Right cardiac atrium (tissue), 5 donors: ENCODE data around the gene RPS6KA2. TPM values are rescaled to one million over a fixed set of nuclear protein-coding genes. Genes with fewer than 3 reads are reported as not detected.
"Not testable (repeated sequence)": the region's sequence is repeated elsewhere in the genome, so short reads cannot be mapped to it uniquely, and the experiment has no call there.

Source experiments
- ATAC-seq, 2 donors: fragments of 200-7000 bp; cut with Tn5 transposase; one replicate each; pipeline versions ENCODE4 v1.8.0 to v1.9.1; 2020; ENCODE audit warnings: moderate library complexity in 2 of 2, mild to moderate bottlenecking in 1 of 2
- DNase-seq, 3 donors: peaks; one replicate each; pipeline ENCODE4 v3.0.0-alpha.2; 2020
- H3K27ac ChIP-seq: one replicate; pipeline ENCODE4 v1.5.1; 2013; ENCODE audit warnings: mild to moderate bottlenecking, low read length, control low read depth, moderate library complexity
- H3K27me3 ChIP-seq: one replicate; pipeline ENCODE4 v1.6.1; 2013; ENCODE audit not compliant: control insufficient read depth, insufficient read depth
- H3K4me1 ChIP-seq: one replicate; pipeline ENCODE4 v1.6.1; 2013; ENCODE audit warnings: low read length; ENCODE audit not compliant: control insufficient read depth, insufficient read depth
- H3K4me3 ChIP-seq: one replicate; pipeline ENCODE4 v1.5.1; 2013; ENCODE audit warnings: low read length, control low read depth
- H3K9me3 ChIP-seq: one replicate; pipeline ENCODE4 v1.6.1; 2013; ENCODE audit warnings: low read length; ENCODE audit not compliant: control insufficient read depth
- WGBS: extraction: QIAGEN DNeasy Blood & Tissue Kit; methylation state at CpG from one replicate; pipeline ENCODE4 v1.1.7; 2013; 5-methylcytosine and 5-hydroxymethylcytosine counted together
- intact Hi-C, 4 donors: fragments of 100-400 bp; cut with DNase I; formaldehyde crosslinking; loops; one replicate each; pipeline versions ENCODE4 v1.11.0 to v1.14.0; 2022 to 2023
- polyA plus RNA-seq: library from polyadenylated mRNA; stranded (reverse); fragments of 200-250 nt; gene quantifications from one replicate; pipeline ENCODE4 v1.2.3, GENCODE V29; 2013
- total RNA-seq, 4 donors: library from RNA; stranded (reverse); fragmentation: NEBNext Ultra II Directional; extraction: Animal tissue kit (Norgen Biotek cat#: 25700); gene quantifications; one replicate each; pipeline ENCODE4 v1.2.1, GENCODE V29; 2021
- donor health status: healthy with polysubstance abuse.
- donor health status: DM: no; HTN: yes; CAD: no.
- donor health status: DM: no; HTN: no; CAD: no.
- donor health status: DM: no; HTN: yes; CAD: no; lungs with severe emphysema.
- donor health status: DM: yes; HTN: yes; CAD: no.

Gene RPS6KA2
- total and polyA plus RNA-seq, 5 donors: 34.0 to 80.9 (median 65.3) TPM

GRCh38 chr6:166635013-166635970 is 8.2 kb upstream of the RPS6KA2 start:
- H3K27me3 ChIP-seq: no peaks in the 10 kb centered on the region
- 91% methylated on average over 20 of the region's 20 CpGs for WGBS
- no peak for DNase-seq
- intact Hi-C loops: loop anchor here in 1 of 4 donors (10.0 kb wide), 1 partner anchor 180 kb away; no protein-coding TSS in a partner anchor
- H3K27ac ChIP-seq: no peak overlapping the region
- ATAC-seq: no peak
- H3K4me3 ChIP-seq: no peak overlapping the region
- H3K9me3 ChIP-seq: no peaks in the 10 kb centered on the region
- peaks cover 5% of the 10 kb centered on the region for H3K4me1 ChIP-seq

GRCh38 chr6:166634581-166634980 is 7.5 kb upstream of the RPS6KA2 start:
- not testable (repeated sequence) for H3K27me3 ChIP-seq, H3K4me3 ChIP-seq, DNase-seq, H3K27ac ChIP-seq, H3K4me1 ChIP-seq, ATAC-seq, H3K9me3 ChIP-seq
- intact Hi-C loops: loop anchor here in 1 of 4 donors (10.0 kb wide), 1 partner anchor 180 kb away; no protein-coding TSS in a partner anchor
- 96% methylated on average over 4 of the region's 4 CpGs for WGBS

GRCh38 chr6:166633732-166634535 is 6.9 kb upstream of the RPS6KA2 start:
- Histone ChIP-seq H3K9me3 (no peaks in the 10 kb centered on the region), H3K4me3 (no peak overlapping the region), H3K27me3 (no peaks in the 10 kb centered on the region), H3K4me1 (peaks cover 5% of the 10 kb centered on the region), H3K27ac (peak overlapping the region; percentile 90)
- WGBS: 63% methylated on average over 26 of the region's 26 CpGs
- DNase-seq: no peak
- intact Hi-C loops: loop anchor here in 1 of 4 donors (10.0 kb wide), 1 partner anchor 179 kb away; no protein-coding TSS in a partner anchor
- peak; percentile 65 to 73 for ATAC-seq

GRCh38 chr6:166632731-166633130 is 5.7 kb upstream of the RPS6KA2 start:
- Histone ChIP-seq H3K27ac (no peak overlapping the region), H3K4me1 (peaks cover 8% of the 10 kb centered on the region)
- intact Hi-C loops: loop anchor here in 1 of 4 donors (10.0 kb wide), 1 partner anchor 178 kb away; no protein-coding TSS in a partner anchor

GRCh38 chr6:166630462-166630861 is 3.4 kb upstream of the RPS6KA2 start:
- 69% methylated on average over 6 of the region's 6 CpGs for WGBS
- ATAC-seq (no peak), DNase-seq (no peak)
- intact Hi-C loops: loop anchor here in 1 of 4 donors (10.0 kb wide), 1 partner anchor 176 kb away; no protein-coding TSS in a partner anchor
- Histone ChIP-seq H3K27ac (no peak overlapping the region), H3K4me3 (no peak overlapping the region), H3K4me1 (peaks cover 6% of the 10 kb centered on the region), H3K9me3 (no peaks in the 10 kb centered on the region), H3K27me3 (no peaks in the 10 kb centered on the region)

More at GRCh38 chr6:166632731-166633130, 5.7 kb upstream of the RPS6KA2 start:
- Histone ChIP-seq H3K27me3 (no peaks in the 10 kb centered on the region), H3K4me3 (no peak overlapping the region), H3K9me3 (no peaks in the 10 kb centered on the region)
- 95% methylated on average over 11 of the region's 11 CpGs for WGBS
- ATAC-seq: no peak
- no peak for DNase-seq

GRCh38 chr6:166629628-166630027 is 2.6 kb upstream of the RPS6KA2 start:
- H3K27ac ChIP-seq: no peak overlapping the region
- intact Hi-C loops: loop anchor here in 2 of 4 donors (10.0 kb wide), 2 partner anchors 75 to 175 kb away; no protein-coding TSS in a partner anchor
- ATAC-seq: no peak
- no peak for DNase-seq
- no peaks in the 10 kb centered on the region for H3K9me3 ChIP-seq
- peaks cover 8% of the 10 kb centered on the region for H3K4me1 ChIP-seq
- H3K4me3 ChIP-seq: no peak overlapping the region
- H3K27me3 ChIP-seq: no peaks in the 10 kb centered on the region
- 83% methylated on average over 5 of the region's 5 CpGs for WGBS

GRCh38 chr6:166627875-166628801 is 1.1 kb upstream of the RPS6KA2 start:
- whole genome bisulfite sequencing: 1% methylated on average over 61 of the region's 61 CpGs
- DNase-seq: peak; percentile 87 to 94 (median 93)
- ATAC-seq: peak; percentile 60 to 80
- no peaks in the 10 kb centered on the region for H3K9me3 ChIP-seq
- peaks cover 13% of the 10 kb centered on the region for H3K4me1 ChIP-seq
- H3K27me3 ChIP-seq: no peaks in the 10 kb centered on the region
- peak overlapping the region; percentile 97 for H3K27ac ChIP-seq
- peak overlapping the region; percentile 81 for H3K4me3 ChIP-seq
- intact Hi-C loops: loop anchor here in 2 of 4 donors (10.0 kb wide), 1 partner anchor 73 kb away; no protein-coding TSS in a partner anchor

- DNase-seq (peak in 2 of 3 donors; percentile 69 to 70), ATAC-seq (no peak)
- Histone ChIP-seq H3K4me1 (peaks cover 14% of the 10 kb centered on the region), H3K27me3 (no peaks in the 10 kb centered on the region), H3K27ac (peak overlapping the region; percentile 75), H3K9me3 (no peaks in the 10 kb centered on the region), H3K4me3 (peak overlapping the region; percentile 82)
- 1% methylated on average over 66 of the region's 66 CpGs for WGBS
- intact Hi-C loops: loop anchor here in 2 of 4 donors (10.0 kb wide), 1 partner anchor 72 kb away; no protein-coding TSS in a partner anchor
These were observed 646 bp downstream of the RPS6KA2 start for GRCh38 chr6:166626177-166627032.

- no peak for DNase-seq
- Histone ChIP-seq H3K27ac (no peak overlapping the region), H3K4me3 (peak overlapping the region; percentile 82), H3K9me3 (no peaks in the 10 kb centered on the region), H3K4me1 (peaks cover 20% of the 10 kb centered on the region), H3K27me3 (no peaks in the 10 kb centered on the region)
- ATAC-seq: no peak
- 44% methylated on average over 5 of the region's 5 CpGs for WGBS
- intact Hi-C loops: loop anchor here in 2 of 4 donors (10.0 kb wide), 1 partner anchor 71 kb away; no protein-coding TSS in a partner anchor
These were observed 1.7 kb downstream of the RPS6KA2 start for GRCh38 chr6:166625356-166625755.
